HepG2 (cell line): ENCODE data around the gene HIPK2. TPM values are rescaled to one million over a fixed set of nuclear protein-coding genes. Genes with fewer than 3 reads are reported as not detected.

Experiments
- KLF13 ChIP-seq: sonication (generic); formaldehyde crosslinking; IDR thresholded peaks from 2 replicates; pipeline ENCODE4 v1.4.0; 2020; ENCODE audit warnings: mild to moderate bottlenecking, missing genetic modification reagents
- MED1 ChIP-seq: sonication (generic); formaldehyde crosslinking; IDR thresholded peaks from 2 replicates; pipeline ENCODE4 v1.4.0; 2020; ENCODE audit warnings: missing genetic modification reagents
- MIER3 ChIP-seq: IDR thresholded peaks from 2 replicates; pipeline ENCODE4 v1.6.1; 2016; ENCODE audit warnings: missing compliant biosample characterization, borderline replicate concordance
- NRL ChIP-seq: sonication (generic); formaldehyde crosslinking; IDR thresholded peaks from 2 replicates; pipeline ENCODE4 v1.5.0; 2020; ENCODE audit warnings: missing genetic modification reagents, mild to moderate bottlenecking, moderate library complexity, borderline replicate concordance
- PAF1 ChIP-seq: IDR thresholded peaks from 2 replicates; pipeline ENCODE4 v1.6.1; 2016; ENCODE audit warnings: missing genetic modification reagents, missing compliant biosample characterization
- POLR2AphosphoS2 ChIP-seq: IDR thresholded peaks from 2 replicates; pipeline ENCODE4 v1.6.1; 2011; ENCODE audit warnings: low read depth, low read length, improper control_type of control experiment
- SP1 ChIP-seq, 2 experiments: fragments of 450-650 bp in 1 of 2; sonication (generic) in 1 of 2; formaldehyde crosslinking in 1 of 2; IDR thresholded peaks; 2 replicates each; pipeline versions ENCODE4 v1.4.0 to v1.6.1; 2016 to 2020; ENCODE audit warnings: missing genetic modification reagents in 1 of 2
- SP5 ChIP-seq: IDR thresholded peaks from 2 replicates; pipeline ENCODE4 v1.6.1; 2016; ENCODE audit warnings: low read depth, borderline replicate concordance
- TBX3 ChIP-seq: fragments of 450-650 bp; IDR thresholded peaks from 2 replicates; pipeline ENCODE4 v1.6.1; 2017; ENCODE audit warnings: antibody characterized with exemption, mild to moderate bottlenecking, inconsistent platforms, borderline replicate concordance
- XBP1 ChIP-seq: sonication (generic); formaldehyde crosslinking; IDR thresholded peaks from 2 replicates; pipeline ENCODE4 v1.5.0; 2020; ENCODE audit warnings: missing genetic modification reagents
- ZBTB38 ChIP-seq: sonication (generic); formaldehyde crosslinking; IDR thresholded peaks from 2 replicates; pipeline ENCODE4 v1.5.1; 2020; ENCODE audit warnings: mild to moderate bottlenecking, missing genetic modification reagents
- ZMYM4 ChIP-seq: sonication (generic); formaldehyde crosslinking; IDR thresholded peaks from 2 replicates; pipeline ENCODE4 v1.8.1; 2023; ENCODE audit warnings: mild to moderate bottlenecking, missing genetic modification reagents
- ZNF101 ChIP-seq: sonication (generic); formaldehyde crosslinking; IDR thresholded peaks from 2 replicates; pipeline ENCODE4 v1.4.0; 2020; ENCODE audit warnings: mild to moderate bottlenecking, low read depth, missing genetic modification reagents, borderline replicate concordance
- ZNF121 ChIP-seq: sonication (generic); formaldehyde crosslinking; IDR thresholded peaks from 2 replicates; pipeline ENCODE4 v1.5.0; 2020; ENCODE audit warnings: mild to moderate bottlenecking, missing genetic modification reagents
- ZNF205 ChIP-seq: IDR thresholded peaks from 2 replicates; pipeline ENCODE4 v1.6.1; 2018; ENCODE audit warnings: missing biosample characterization, missing genetic modification reagents
- ZNF230 ChIP-seq: sonication (generic); formaldehyde crosslinking; IDR thresholded peaks from 2 replicates; pipeline ENCODE4 v1.4.0; 2020; ENCODE audit warnings: mild to moderate bottlenecking, missing genetic modification reagents
- ZNF747 ChIP-seq: sonication (generic); formaldehyde crosslinking; IDR thresholded peaks from 2 replicates; pipeline ENCODE4 v1.8.1; 2023; ENCODE audit warnings: missing genetic modification reagents, mild to moderate bottlenecking, borderline replicate concordance
- ZNF883 ChIP-seq: sonication (generic); formaldehyde crosslinking; IDR thresholded peaks from 2 replicates; pipeline ENCODE4 v1.5.1; 2020; ENCODE audit warnings: mild to moderate bottlenecking, missing genetic modification reagents; ENCODE audit errors: not compliant biosample characterization
- polyA plus RNA-seq, 8 experiments: library from polyadenylated mRNA; depleted of rRNA in 3 of 8; stranded (reverse) in 7 of 8; unstranded in 1 of 8; fragments of >200 nt; fragmentation: Illumina TruSeq in 4 of 8; extraction: Trizol in 4 of 8; gene quantifications; 2 replicates each; pipeline versions ENCODE4 v1.2.1 to v1.2.3, GENCODE V29; 2011 to 2016; ENCODE audit warnings: low read depth in 4 of 8, missing spikeins in 1 of 8, mixed read lengths in 1 of 8; ENCODE audit not compliant: insufficient read depth in 1 of 8
- total RNA-seq, 5 experiments: library from RNA; depleted of rRNA; stranded (reverse); fragments of >200 nt; fragmentation: Illumina TruSeq; extraction: Trizol; gene quantifications; 2 replicates each; pipeline ENCODE4 v1.2.3, GENCODE V29; 2016; ENCODE audit warnings: low read depth in 1 of 5
- TF ChIP-seq, protein P1 (sequence below): sonication (generic); formaldehyde crosslinking; IDR thresholded peaks from 2 replicates; pipeline ENCODE4; 2020; ENCODE audit warnings: missing genetic modification reagents, mild to moderate bottlenecking, borderline replicate concordance
- TF ChIP-seq, protein P2 (sequence below): sonication (generic); formaldehyde crosslinking; IDR thresholded peaks from 2 replicates; pipeline ENCODE4 v1.5.0; 2020; ENCODE audit warnings: mild to moderate bottlenecking, missing genetic modification reagents, borderline replicate concordance
- TF ChIP-seq, protein P3 (sequence below): sonication (generic); formaldehyde crosslinking; IDR thresholded peaks from 2 replicates; pipeline ENCODE4 v1.9.0; 2022; ENCODE audit warnings: low read depth, missing genetic modification reagents
- TF ChIP-seq, protein P4 (sequence below): sonication (generic); formaldehyde crosslinking; IDR thresholded peaks from 2 replicates; pipeline ENCODE4 v1.8.0; 2022; ENCODE audit warnings: missing genetic modification reagents, mild to moderate bottlenecking, inconsistent platforms, borderline replicate concordance

Gene HIPK2
- total and polyA plus RNA-seq, 2 of the 13 experiments (the other 11 are each of a cell fraction or from before 2014, with no cell fraction given), result 14.4 to 20.2 TPM

DNA sequence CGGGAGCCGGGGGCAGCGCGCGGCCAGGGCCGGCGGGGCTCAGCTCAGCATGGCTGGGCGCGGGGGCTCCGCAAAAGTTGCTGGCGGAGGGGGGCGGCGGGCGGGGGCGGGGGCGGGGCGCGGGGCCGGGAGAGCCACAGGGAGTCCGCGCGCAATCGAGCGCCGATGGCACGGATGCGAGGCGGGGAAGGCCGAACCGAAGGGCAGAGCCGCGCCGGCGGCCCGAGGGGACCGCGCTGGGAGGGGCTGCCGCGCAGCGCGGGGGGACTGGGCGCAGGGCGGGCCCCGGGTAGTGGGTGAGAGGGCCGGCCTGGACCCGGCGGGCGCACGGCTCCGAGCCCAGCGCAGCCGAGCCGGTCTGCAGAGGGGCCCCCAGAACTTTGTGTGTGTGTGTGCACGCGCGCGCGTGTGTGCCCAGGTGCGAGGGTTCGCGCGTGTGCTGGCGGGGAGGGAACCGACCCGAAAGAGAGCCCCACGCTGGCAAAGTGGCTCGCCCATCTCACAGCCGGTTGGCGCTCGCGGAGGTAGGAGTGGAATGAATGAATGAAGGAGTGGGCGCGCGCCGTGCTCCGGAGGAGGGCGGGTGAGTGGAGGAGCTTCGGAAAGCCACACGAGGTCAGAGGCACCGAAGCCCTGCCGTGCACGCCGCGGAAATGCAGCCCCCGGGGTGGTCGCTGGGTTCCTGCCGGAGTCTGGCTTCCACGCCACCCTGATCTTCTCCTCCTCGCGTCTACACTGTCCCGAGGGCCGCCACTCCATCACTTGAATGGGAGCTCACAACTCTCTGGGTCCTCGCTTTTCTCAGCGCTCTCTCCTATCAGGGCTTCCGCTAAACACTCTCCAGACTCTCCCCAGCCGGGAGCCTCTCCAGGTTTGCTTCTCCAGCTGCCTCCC is at the start of gene HIPK2 (continued):
- TF ChIP-seq, protein P1, sequence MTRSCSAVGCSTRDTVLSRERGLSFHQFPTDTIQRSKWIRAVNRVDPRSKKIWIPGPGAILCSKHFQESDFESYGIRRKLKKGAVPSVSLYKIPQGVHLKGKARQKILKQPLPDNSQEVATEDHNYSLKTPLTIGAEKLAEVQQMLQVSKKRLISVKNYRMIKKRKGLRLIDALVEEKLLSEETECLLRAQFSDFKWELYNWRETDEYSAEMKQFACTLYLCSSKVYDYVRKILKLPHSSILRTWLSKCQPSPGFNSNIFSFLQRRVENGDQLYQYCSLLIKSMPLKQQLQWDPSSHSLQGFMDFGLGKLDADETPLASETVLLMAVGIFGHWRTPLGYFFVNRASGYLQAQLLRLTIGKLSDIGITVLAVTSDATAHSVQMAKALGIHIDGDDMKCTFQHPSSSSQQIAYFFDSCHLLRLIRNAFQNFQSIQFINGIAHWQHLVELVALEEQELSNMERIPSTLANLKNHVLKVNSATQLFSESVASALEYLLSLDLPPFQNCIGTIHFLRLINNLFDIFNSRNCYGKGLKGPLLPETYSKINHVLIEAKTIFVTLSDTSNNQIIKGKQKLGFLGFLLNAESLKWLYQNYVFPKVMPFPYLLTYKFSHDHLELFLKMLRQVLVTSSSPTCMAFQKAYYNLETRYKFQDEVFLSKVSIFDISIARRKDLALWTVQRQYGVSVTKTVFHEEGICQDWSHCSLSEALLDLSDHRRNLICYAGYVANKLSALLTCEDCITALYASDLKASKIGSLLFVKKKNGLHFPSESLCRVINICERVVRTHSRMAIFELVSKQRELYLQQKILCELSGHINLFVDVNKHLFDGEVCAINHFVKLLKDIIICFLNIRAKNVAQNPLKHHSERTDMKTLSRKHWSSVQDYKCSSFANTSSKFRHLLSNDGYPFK (CRISPR knock-in tag), result no peak
- TF ChIP-seq, protein P2, sequence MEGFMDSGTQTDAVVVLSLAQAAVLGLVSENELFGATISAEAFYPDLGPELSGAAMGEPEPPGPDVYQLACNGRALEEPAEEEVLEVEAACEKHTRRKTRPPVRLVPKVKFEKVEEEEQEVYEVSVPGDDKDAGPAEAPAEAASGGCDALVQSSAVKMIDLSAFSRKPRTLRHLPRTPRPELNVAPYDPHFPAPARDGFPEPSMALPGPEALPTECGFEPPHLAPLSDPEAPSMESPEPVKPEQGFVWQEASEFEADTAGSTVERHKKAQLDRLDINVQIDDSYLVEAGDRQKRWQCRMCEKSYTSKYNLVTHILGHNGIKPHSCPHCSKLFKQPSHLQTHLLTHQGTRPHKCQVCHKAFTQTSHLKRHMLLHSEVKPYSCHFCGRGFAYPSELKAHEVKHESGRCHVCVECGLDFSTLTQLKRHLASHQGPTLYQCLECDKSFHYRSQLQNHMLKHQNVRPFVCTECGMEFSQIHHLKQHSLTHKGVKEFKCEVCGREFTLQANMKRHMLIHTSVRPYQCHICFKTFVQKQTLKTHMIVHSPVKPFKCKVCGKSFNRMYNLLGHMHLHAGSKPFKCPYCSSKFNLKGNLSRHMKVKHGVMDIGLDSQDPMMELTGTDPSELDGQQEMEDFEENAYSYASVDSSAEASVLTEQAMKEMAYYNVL (CRISPR knock-in tag), result no peak
- no peak for TF ChIP-seq ZNF747
- no peak for TF ChIP-seq SP1 (IDR thresholded peaks at IDR 0.05)
- TF ChIP-seq SP1 (CRISPR knock-in tag; IDR thresholded peaks at IDR 0.05), result no peak; the same call in 1 of the 2 replicates
- TF ChIP-seq PAF1, result no peak
- TF ChIP-seq, protein P3, sequence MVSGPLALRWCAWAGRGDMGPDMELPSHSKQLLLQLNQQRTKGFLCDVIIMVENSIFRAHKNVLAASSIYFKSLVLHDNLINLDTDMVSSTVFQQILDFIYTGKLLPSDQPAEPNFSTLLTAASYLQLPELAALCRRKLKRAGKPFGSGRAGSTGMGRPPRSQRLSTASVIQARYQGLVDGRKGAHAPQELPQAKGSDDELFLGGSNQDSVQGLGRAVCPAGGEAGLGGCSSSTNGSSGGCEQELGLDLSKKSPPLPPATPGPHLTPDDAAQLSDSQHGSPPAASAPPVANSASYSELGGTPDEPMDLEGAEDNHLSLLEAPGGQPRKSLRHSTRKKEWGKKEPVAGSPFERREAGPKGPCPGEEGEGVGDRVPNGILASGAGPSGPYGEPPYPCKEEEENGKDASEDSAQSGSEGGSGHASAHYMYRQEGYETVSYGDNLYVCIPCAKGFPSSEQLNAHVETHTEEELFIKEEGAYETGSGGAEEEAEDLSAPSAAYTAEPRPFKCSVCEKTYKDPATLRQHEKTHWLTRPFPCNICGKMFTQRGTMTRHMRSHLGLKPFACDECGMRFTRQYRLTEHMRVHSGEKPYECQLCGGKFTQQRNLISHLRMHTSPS, result no peak
- no peak for TF ChIP-seq ZNF101 (CRISPR knock-in tag)
- no peak for TF ChIP-seq XBP1 (CRISPR knock-in tag)
- TF ChIP-seq SP5 (CRISPR knock-in tag), result no peak
- 0 out of 2 replicates have a peak, but pooled peaks have one; percentile 10 for TF ChIP-seq ZMYM4 (CRISPR knock-in tag)
- no peak for TF ChIP-seq KLF13 (CRISPR knock-in tag)
- TF ChIP-seq POLR2AphosphoS2, result no peak
- TF ChIP-seq, protein P4, sequence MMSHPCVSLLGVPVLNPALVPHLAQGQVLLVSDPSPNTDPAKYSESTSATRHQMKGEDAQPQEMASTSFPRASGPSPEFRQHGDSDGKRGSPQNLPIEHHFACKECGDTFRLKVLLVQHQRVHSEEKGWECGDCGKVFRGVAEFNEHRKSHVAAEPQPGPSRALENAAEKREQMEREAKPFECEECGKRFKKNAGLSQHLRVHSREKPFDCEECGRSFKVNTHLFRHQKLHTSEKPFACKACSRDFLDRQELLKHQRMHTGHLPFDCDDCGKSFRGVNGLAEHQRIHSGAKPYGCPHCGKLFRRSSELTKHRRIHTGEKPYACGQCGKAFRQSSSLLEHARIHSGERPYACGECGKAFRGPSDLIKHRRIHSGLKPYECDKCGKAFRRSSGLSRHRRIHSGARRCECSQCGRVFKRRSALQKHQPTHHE (CRISPR knock-in tag), result no peak
- TF ChIP-seq NRL (CRISPR knock-in tag), result no peak
- no peak for TF ChIP-seq TBX3
- no peak for TF ChIP-seq ZNF230
- peak; percentile 65; the same call in 1 of the 2 replicates for TF ChIP-seq ZBTB38 (CRISPR knock-in tag)
- no peak for TF ChIP-seq ZNF205 (CRISPR knock-in tag)
- TF ChIP-seq ZNF883 (CRISPR knock-in tag), result no peak
- TF ChIP-seq MIER3, result no peak
- no peak for TF ChIP-seq MED1 (CRISPR knock-in tag)
- no peak for TF ChIP-seq ZNF121 (CRISPR knock-in tag)
